ENCODE data around the gene SLX1A. TPM values are rescaled to one million over a fixed set of nuclear protein-coding genes. Genes with fewer than 3 reads are reported as not detected.

The SLX1A gene
- total RNA-seq, 1 donor from 2014 or later: 34.1 TPM

DNA sequence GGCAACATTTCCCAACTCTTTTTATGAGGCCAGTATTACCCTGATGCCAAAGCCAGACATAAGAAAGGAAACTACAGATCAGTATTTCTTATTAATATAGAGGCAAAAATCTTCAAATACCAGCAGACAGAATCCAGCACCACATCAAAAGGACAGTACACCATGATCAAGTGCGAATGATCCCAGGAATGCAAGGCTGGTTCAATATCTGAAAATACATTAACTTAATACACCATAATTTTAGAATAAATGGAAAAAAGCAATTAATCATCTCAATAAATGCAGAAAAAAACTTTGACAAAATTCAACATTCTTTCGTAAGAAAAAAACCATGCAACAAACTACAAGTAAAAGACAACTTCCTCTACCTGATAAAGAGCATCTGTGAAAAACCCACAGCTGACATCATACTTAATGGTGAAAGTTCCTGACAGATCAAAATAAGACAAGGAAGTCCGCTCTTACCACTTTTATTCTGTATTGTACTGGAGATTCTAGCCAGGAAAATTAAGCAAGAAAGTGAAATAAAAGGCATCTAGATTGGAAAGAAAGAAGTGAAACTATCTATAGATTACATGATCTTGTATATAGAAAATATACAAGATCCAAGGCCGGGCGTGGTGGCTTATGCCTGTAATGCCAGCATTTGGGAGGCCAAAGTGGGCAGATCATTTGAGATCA lies 44.3 kb upstream of the SLX1A start:
- H3K4me3 Mint-ChIP-seq (ENCODE audit: unreplicated experiment): no peak overlapping the region
- DNase-seq (ENCODE audit: extremely low spot score, unreplicated experiment): no peak
- H3K9me3 Mint-ChIP-seq (ENCODE audit: unreplicated experiment): peaks cover 9% of the 10 kb centered on the region
- no peaks in the 10 kb centered on the region for H3K4me1 Mint-ChIP-seq (ENCODE audit: unreplicated experiment)
- no peak for TF ChIP-seq CTCF (IDR thresholded peaks at IDR 0.05)
- peaks cover 3% of the 10 kb centered on the region for H3K36me3 Mint-ChIP-seq (ENCODE audit: unreplicated experiment)
- H3K27me3 Mint-ChIP-seq (ENCODE audit: unreplicated experiment): no peaks in the 10 kb centered on the region
- no peak overlapping the region for H3K27ac Mint-ChIP-seq (ENCODE audit: unreplicated experiment)

DNA sequence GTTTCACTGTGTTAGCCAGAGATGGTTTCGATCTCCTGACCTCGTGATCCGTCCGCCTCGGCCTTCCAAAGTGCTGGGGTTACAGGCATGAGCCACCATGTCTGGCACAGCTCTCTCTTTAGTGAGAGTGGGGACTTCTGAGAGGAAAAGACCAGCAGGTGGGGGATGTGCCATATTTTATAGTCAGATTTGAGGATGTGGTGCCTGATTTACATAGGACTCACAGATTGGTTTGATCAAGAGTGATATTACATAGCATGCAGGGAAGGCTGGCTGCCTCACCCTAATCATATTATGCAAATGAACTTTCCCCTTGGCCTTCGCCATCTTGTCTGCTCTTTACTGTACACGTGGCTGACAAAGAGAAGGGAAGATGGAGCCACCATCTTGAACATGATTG lies 42.6 kb upstream of the SLX1A start:
- no peaks in the 10 kb centered on the region for H3K27me3 Mint-ChIP-seq (ENCODE audit: unreplicated experiment)
- DNase-seq (ENCODE audit: extremely low spot score, unreplicated experiment): no peak
- TF ChIP-seq CTCF (IDR thresholded peaks at IDR 0.05): no peak
- no peaks in the 10 kb centered on the region for H3K4me1 Mint-ChIP-seq (ENCODE audit: unreplicated experiment)
- H3K27ac Mint-ChIP-seq (ENCODE audit: unreplicated experiment): no peak overlapping the region
- H3K4me3 Mint-ChIP-seq (ENCODE audit: unreplicated experiment): no peak overlapping the region
- H3K9me3 Mint-ChIP-seq (ENCODE audit: unreplicated experiment): peaks cover 9% of the 10 kb centered on the region
- peaks cover 3% of the 10 kb centered on the region for H3K36me3 Mint-ChIP-seq (ENCODE audit: unreplicated experiment)

DNA sequence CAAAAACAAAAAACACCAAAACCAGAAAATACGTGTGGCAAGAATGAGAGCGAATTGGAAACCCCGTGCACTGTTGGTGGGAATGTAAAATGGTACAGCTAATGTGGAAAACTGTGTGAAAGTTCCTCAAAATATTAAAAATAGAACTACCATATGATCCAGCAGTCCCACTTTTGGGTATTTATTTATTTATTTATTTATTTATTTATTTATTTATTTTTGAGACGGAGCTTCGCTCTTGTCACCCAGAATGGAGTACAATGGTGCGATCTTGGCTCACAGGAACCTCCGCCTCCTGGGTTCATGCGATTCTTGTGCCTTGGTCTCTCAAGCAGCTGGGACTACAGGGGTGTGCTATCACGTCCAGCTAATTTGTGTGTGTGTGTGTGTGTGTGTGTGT lies 41.2 kb upstream of the SLX1A start:
- Mint-ChIP-seq H3K27ac (ENCODE audit: unreplicated experiment) (no peak overlapping the region), H3K27me3 (ENCODE audit: unreplicated experiment) (peaks cover 4% of the 10 kb centered on the region), H3K4me3 (ENCODE audit: unreplicated experiment) (no peak overlapping the region), H3K9me3 (ENCODE audit: unreplicated experiment) (peaks cover 9% of the 10 kb centered on the region), H3K4me1 (ENCODE audit: unreplicated experiment) (no peaks in the 10 kb centered on the region), H3K36me3 (ENCODE audit: unreplicated experiment) (peaks cover 3% of the 10 kb centered on the region)
- no peak for TF ChIP-seq CTCF (IDR thresholded peaks at IDR 0.05)
- DNase-seq (ENCODE audit: extremely low spot score, unreplicated experiment): no peak

DNA sequence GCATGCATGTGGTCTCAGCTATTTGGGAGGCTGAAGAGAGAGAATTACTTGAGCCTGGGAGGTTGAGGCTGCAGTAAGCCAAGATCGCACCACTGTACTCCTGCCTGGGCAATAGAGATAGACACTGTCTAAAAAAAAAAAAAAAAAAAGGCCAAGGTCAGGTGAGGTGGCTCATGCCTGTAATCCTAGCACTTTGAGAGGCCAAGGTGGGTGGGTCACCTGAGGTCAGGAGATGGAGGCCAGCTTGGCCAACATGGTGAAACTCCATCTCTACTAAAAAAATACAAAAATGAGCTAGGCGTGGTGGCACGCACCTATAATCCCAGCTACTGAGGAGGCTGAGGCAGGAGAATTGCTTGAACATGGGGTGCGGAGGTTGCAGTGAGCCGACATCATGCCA lies 38.5 kb upstream of the SLX1A start:
- H3K4me1 Mint-ChIP-seq (ENCODE audit: unreplicated experiment): no peaks in the 10 kb centered on the region
- no peak for TF ChIP-seq CTCF (IDR thresholded peaks at IDR 0.05)
- no peak overlapping the region for H3K4me3 Mint-ChIP-seq (ENCODE audit: unreplicated experiment)
- no peaks in the 10 kb centered on the region for H3K36me3 Mint-ChIP-seq (ENCODE audit: unreplicated experiment)
- H3K27me3 Mint-ChIP-seq (ENCODE audit: unreplicated experiment): peaks cover 4% of the 10 kb centered on the region
- no peak for DNase-seq (ENCODE audit: extremely low spot score, unreplicated experiment)
- no peaks in the 10 kb centered on the region for H3K9me3 Mint-ChIP-seq (ENCODE audit: unreplicated experiment)
- H3K27ac Mint-ChIP-seq (ENCODE audit: unreplicated experiment): no peak overlapping the region

- no peak overlapping the region for H3K27ac Mint-ChIP-seq (ENCODE audit: unreplicated experiment)
- no peaks in the 10 kb centered on the region for H3K9me3 Mint-ChIP-seq (ENCODE audit: unreplicated experiment)
- no peaks in the 10 kb centered on the region for H3K36me3 Mint-ChIP-seq (ENCODE audit: unreplicated experiment)
- no peak for DNase-seq (ENCODE audit: extremely low spot score, unreplicated experiment)
- H3K4me1 Mint-ChIP-seq (ENCODE audit: unreplicated experiment): no peaks in the 10 kb centered on the region
- peaks cover 4% of the 10 kb centered on the region for H3K27me3 Mint-ChIP-seq (ENCODE audit: unreplicated experiment)
- H3K4me3 Mint-ChIP-seq (ENCODE audit: unreplicated experiment): no peak overlapping the region
- no peak for TF ChIP-seq CTCF (IDR thresholded peaks at IDR 0.05)
Measured at GRCh38 chr16:30157214-30157613, 36.5 kb upstream of the SLX1A start.

Measured in osteocyte (in vitro differentiated cells).